HT1080 (cell line): ENCODE measurements around the gene RBM4B. TPM values are rescaled to one million over a fixed set of nuclear protein-coding genes. Genes with fewer than 3 reads are reported as not detected.
"Not testable (repeated sequence)": the region's sequence is repeated elsewhere in the genome, so short reads cannot be mapped to it uniquely, and the experiment has no call there.

Source experiments
- DNase-seq: peaks from one replicate; pipeline ENCODE4 v3.0.0-alpha.2; 2015; ENCODE audit warnings: low read depth
- total RNA-seq: library from RNA; depleted of rRNA; stranded (reverse); fragments of >200 nt; shearing (Covaris generic); gene quantifications from 2 replicates; pipeline ENCODE4 v1.2.3, GENCODE V29; 2014

Gene RBM4B
- total RNA-seq, 1 experiment from 2014 or later, result 13.9 TPM

- DNase-seq, result no peak
These were observed 33.8 kb downstream of the RBM4B start for GRCh38 chr11:66643745-66644437.

- no peak for DNase-seq
These were observed 35.9 kb downstream of the RBM4B start for GRCh38 chr11:66641834-66642233.

- DNase-seq, result not testable (repeated sequence)
These were observed 37.8 kb downstream of the RBM4B start for GRCh38 chr11:66639814-66640340.

- DNase-seq, result peak; percentile 19
These were observed 38.4 kb downstream of the RBM4B start for GRCh38 chr11:66639066-66639813.

GRCh38 chr11:66638177-66639065 lies 39.3 kb downstream of the RBM4B start, which contains the start of gene RBM4:
Gene RBM4 (plus strand): TSS chr11:66638703. CDS start chr11:66639712, 1,009 bp downstream.
- peak; percentile 99 for DNase-seq

GRCh38 chr11:66637557-66638176 lies 40.0 kb downstream of the RBM4B start:
- DNase-seq, result no peak

- no peak for DNase-seq
These were observed 41.3 kb downstream of the RBM4B start for GRCh38 chr11:66636411-66636810.

- DNase-seq, result no peak
These were observed 44.7 kb downstream of the RBM4B start for GRCh38 chr11:66632952-66633351.

- DNase-seq, result no peak
These were observed 45.8 kb downstream of the RBM4B start for GRCh38 chr11:66631883-66632282.

GRCh38 chr11:66629356-66629755 lies 48.3 kb downstream of the RBM4B start:
- no peak for DNase-seq

GRCh38 chr11:66628061-66628603 lies 49.6 kb downstream of the RBM4B start:
- no peak for DNase-seq

- DNase-seq, result no peak
These were observed 50.8 kb downstream of the RBM4B start for GRCh38 chr11:66626926-66627325.

- DNase-seq, result no peak
These were observed 51.3 kb downstream of the RBM4B start for GRCh38 chr11:66626382-66626781.

- DNase-seq, result no peak
These were observed 51.9 kb downstream of the RBM4B start for GRCh38 chr11:66625752-66626149.

- DNase-seq, result no peak
These were observed 52.5 kb downstream of the RBM4B start for GRCh38 chr11:66625041-66625751.

GRCh38 chr11:66624450-66624849 lies 53.2 kb downstream of the RBM4B start:
- no peak for DNase-seq

- DNase-seq, result peak; percentile 32
These were observed 58.6 kb downstream of the RBM4B start for GRCh38 chr11:66619080-66619554.

- no peak for DNase-seq
These were observed 60.4 kb downstream of the RBM4B start for GRCh38 chr11:66617155-66617834.
